Bronchial epithelial cell (primary cell): ENCODE data around the gene TRAPPC14. TPM values are rescaled to one million over a fixed set of nuclear protein-coding genes. Genes with fewer than 3 reads are reported as not detected.

Experiments
- DNase-seq: peaks from one replicate; pipeline ENCODE4 v3.0.0-alpha.2; 2010; ENCODE audit warnings: low read depth
- FAIRE-seq: peaks from 2 replicates; lab custom pipeline; 2011; peaks lifted over from hg19 to GRCh38; lab: Jason Lieb, UNC
- H3K27me3 ChIP-seq: 2 replicates; pipeline ENCODE4 v1.5.1; 2011; ENCODE audit warnings: low read length; ENCODE audit not compliant: control insufficient read depth, insufficient read depth
- H3K36me3 ChIP-seq: 2 replicates; pipeline ENCODE4 v1.5.1; 2011; ENCODE audit warnings: low read length; ENCODE audit not compliant: control insufficient read depth, insufficient read depth
- H3K4me3 ChIP-seq: 2 replicates; pipeline ENCODE4 v1.5.1; 2011; ENCODE audit warnings: mild to moderate bottlenecking, low read depth, low read length, control low read depth
- CTCF ChIP-seq: IDR thresholded peaks from 2 replicates; pipeline ENCODE4 v1.5.1; 2011; ENCODE audit warnings: mild to moderate bottlenecking, moderate library complexity, low read length, control low read depth, inconsistent platforms; ENCODE audit not compliant: insufficient read depth, severe bottlenecking
- total RNA-seq: library from RNA; depleted of rRNA; stranded (reverse); fragments of >200 nt; gene quantifications from 2 replicates; pipeline ENCODE4 v1.2.1, GENCODE V29; 2014

TRAPPC14 gene
- total RNA-seq, 1 donor from 2014 or later = 3.4 TPM

- peak; percentile 86 for DNase-seq
- TF ChIP-seq CTCF = no peak
- peak within 1 kb of the TSS; percentile 51 for H3K4me3 ChIP-seq
- no peaks in the 10 kb centered on the region for H3K36me3 ChIP-seq
- H3K27me3 ChIP-seq = no peaks in the 10 kb centered on the region
- no peak for FAIRE-seq
Observed at GRCh38 chr7:100177045-100178001, 18.8 kb upstream of the TRAPPC14 start, which contains the start of the genes GPC2 and STAG3. GPC2 (minus strand) TSS chr7:100177381; CDS start chr7:100177199, 182 bp downstream. STAG3 (plus strand) TSS chr7:100177918; CDS start chr7:100180557, 2,639 bp downstream.

- FAIRE-seq (no peak), DNase-seq (no peak)
- Histone ChIP-seq H3K36me3 (no peaks in the 10 kb centered on the region), H3K4me3 (peak overlapping the region; percentile 51), H3K27me3 (no peaks in the 10 kb centered on the region)
- no peak for TF ChIP-seq CTCF
Observed at GRCh38 chr7:100176096-100177044, 17.8 kb upstream of the TRAPPC14 start.

GRCh38 chr7:100175296-100175935, 16.9 kb upstream of the TRAPPC14 start:
- Histone ChIP-seq H3K27me3 (peaks cover 6% of the 10 kb centered on the region), H3K36me3 (no peaks in the 10 kb centered on the region), H3K4me3 (no peak overlapping the region)
- FAIRE-seq (no peak), DNase-seq (no peak)
- no peak for TF ChIP-seq CTCF

GRCh38 chr7:100174582-100174981, 16.1 kb upstream of the TRAPPC14 start:
- no peak overlapping the region for H3K4me3 ChIP-seq
- no peaks in the 10 kb centered on the region for H3K36me3 ChIP-seq
- H3K27me3 ChIP-seq = peaks cover 6% of the 10 kb centered on the region
- no peak for TF ChIP-seq CTCF
- no peak for FAIRE-seq
- DNase-seq = no peak

GRCh38 chr7:100173806-100174495, 15.4 kb upstream of the TRAPPC14 start:
- no peak overlapping the region for H3K4me3 ChIP-seq
- H3K36me3 ChIP-seq = no peaks in the 10 kb centered on the region
- H3K27me3 ChIP-seq = peaks cover 6% of the 10 kb centered on the region
- no peak for TF ChIP-seq CTCF
- no peak for DNase-seq
- FAIRE-seq = no peak
